ENCODE data around the gene ITSN1.
"Not testable (repeated sequence)": the region's sequence is repeated elsewhere in the genome, so short reads cannot be mapped to it uniquely, and the experiment has no call there.

The ITSN1 gene

GRCh38 chr21:33642027-33642895, at the start of gene ITSN1:
TSS of gene ITSN1 (plus strand) at chr21:33642501. CDS start at chr21:33718829, 76,328 bp downstream.
- peak; percentile 99 for DNase-seq (ENCODE audit: low read depth in 1 of 2, low spot score in 1 of 2)

GRCh38 chr21:33598051-33598450, 44.2 kb upstream of the ITSN1 start:
- no peak for DNase-seq (ENCODE audit: low read depth in 1 of 2, low spot score in 1 of 2)

GRCh38 chr21:33608559-33608958, 33.7 kb upstream of the ITSN1 start:
- DNase-seq (ENCODE audit: low read depth in 1 of 2, low spot score in 1 of 2) = no peak

GRCh38 chr21:33611006-33611744, 31.1 kb upstream of the ITSN1 start:
- no peak for DNase-seq (ENCODE audit: low read depth in 1 of 2, low spot score in 1 of 2)

GRCh38 chr21:33617565-33617964, 24.7 kb upstream of the ITSN1 start:
- not testable (repeated sequence) for DNase-seq (ENCODE audit: low read depth in 1 of 2, low spot score in 1 of 2)

- DNase-seq (ENCODE audit: low read depth in 1 of 2, low spot score in 1 of 2) = no peak
Observed at GRCh38 chr21:33618407-33618806, 23.9 kb upstream of the ITSN1 start.

GRCh38 chr21:33619726-33620125, 22.6 kb upstream of the ITSN1 start:
- DNase-seq (ENCODE audit: low read depth in 1 of 2, low spot score in 1 of 2) = no peak

- no peak for DNase-seq (ENCODE audit: low read depth in 1 of 2, low spot score in 1 of 2)
Observed at GRCh38 chr21:33622253-33622652, 20.0 kb upstream of the ITSN1 start.

- not testable (repeated sequence) for DNase-seq (ENCODE audit: low read depth in 1 of 2, low spot score in 1 of 2)
Observed at GRCh38 chr21:33626151-33626550, 16.1 kb upstream of the ITSN1 start.

- DNase-seq (ENCODE audit: low read depth in 1 of 2, low spot score in 1 of 2) = no peak
Observed at GRCh38 chr21:33634254-33634653, 8.0 kb upstream of the ITSN1 start.

GRCh38 chr21:33640697-33641351, 1.5 kb upstream of the ITSN1 start:
- no peak for DNase-seq (ENCODE audit: low read depth in 1 of 2, low spot score in 1 of 2)

- DNase-seq (ENCODE audit: low read depth in 1 of 2, low spot score in 1 of 2) = peak; percentile 99
Observed at GRCh38 chr21:33641352-33642026, 812 bp upstream of the ITSN1 start, which contains the start of gene CRYZL1. TSS of gene CRYZL1 (minus strand) at chr21:33641741. CDS start at chr21:33631551, 10,190 bp downstream.

- peak in 1 of 2 donors; percentile 1 for DNase-seq (ENCODE audit: low read depth in 1 of 2, low spot score in 1 of 2)
Observed at GRCh38 chr21:33642896-33643657, 776 bp downstream of the ITSN1 start.

GRCh38 chr21:33643658-33644311, 1.5 kb downstream of the ITSN1 start:
- DNase-seq (ENCODE audit: low read depth in 1 of 2, low spot score in 1 of 2) = no peak

GRCh38 chr21:33644383-33645074, 2.2 kb downstream of the ITSN1 start:
- DNase-seq (ENCODE audit: low read depth in 1 of 2, low spot score in 1 of 2) = no peak

GRCh38 chr21:33645730-33646129, 3.4 kb downstream of the ITSN1 start:
- no peak for DNase-seq (ENCODE audit: low read depth in 1 of 2, low spot score in 1 of 2)

- no peak for DNase-seq (ENCODE audit: low read depth in 1 of 2, low spot score in 1 of 2)
Observed at GRCh38 chr21:33647587-33647986, 5.3 kb downstream of the ITSN1 start.

- no peak for DNase-seq (ENCODE audit: low read depth in 1 of 2, low spot score in 1 of 2)
Observed at GRCh38 chr21:33648555-33648954, 6.3 kb downstream of the ITSN1 start.

GRCh38 chr21:33650230-33650629, 7.9 kb downstream of the ITSN1 start:
- no peak for DNase-seq (ENCODE audit: low read depth in 1 of 2, low spot score in 1 of 2)
